HG03342 (cell line): ENCODE measurements around the gene MGARP.

Source experiments
- ATAC-seq: cut with Tn5 transposase; IDR thresholded peaks from one replicate; pipeline ENCODE4 v1.9.1; 2021; ENCODE audit warnings: mild to moderate bottlenecking, moderate library complexity; ENCODE audit not compliant: unreplicated experiment

MGARP gene

GRCh38 chr4:139245590-139245989 lies 34.4 kb downstream of the MGARP start:
- no peak for ATAC-seq

DNA sequence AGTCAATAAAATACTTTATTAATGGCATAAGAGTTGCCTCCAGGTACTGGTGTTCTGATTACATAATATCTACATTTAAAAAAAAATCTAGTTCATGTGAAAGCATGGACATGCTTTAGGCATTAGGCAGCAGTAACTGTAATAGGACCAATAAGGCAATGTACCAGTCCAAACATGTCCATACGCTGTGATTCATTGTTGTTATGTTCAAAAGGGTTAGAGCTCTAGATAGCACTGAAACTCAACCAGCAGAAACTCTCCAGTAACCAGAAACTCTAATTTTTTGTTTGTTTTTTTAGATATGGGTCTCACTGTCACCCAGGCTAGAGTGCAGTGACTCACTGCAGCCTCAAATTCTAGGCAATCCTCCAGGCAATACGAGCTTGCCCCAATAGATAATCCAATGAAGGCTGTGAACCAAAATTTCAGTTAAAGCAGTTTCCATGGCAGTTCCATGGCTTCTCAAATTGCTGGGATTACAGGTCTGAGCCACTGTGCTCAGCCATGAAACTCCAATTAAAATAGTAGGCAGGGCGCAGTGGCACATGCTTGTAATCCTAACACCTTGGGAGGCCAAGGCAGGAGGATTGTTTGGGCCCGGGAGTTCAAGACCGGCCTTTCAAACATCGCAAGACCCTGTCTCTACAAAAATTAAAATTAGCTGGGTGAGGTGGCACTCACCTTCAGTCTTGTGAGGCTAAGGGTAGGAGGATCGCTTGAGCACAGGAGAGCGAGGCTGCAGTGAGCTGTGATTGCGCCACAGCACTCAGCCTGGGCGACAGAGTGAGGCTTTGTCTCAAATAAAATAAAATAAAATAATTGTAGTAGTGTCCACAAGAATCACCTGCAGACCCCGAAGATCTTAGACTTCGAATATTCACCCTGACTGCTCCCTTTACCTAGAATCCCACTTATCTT lies 36.3 kb downstream of the MGARP start:
- ATAC-seq = no peak

DNA sequence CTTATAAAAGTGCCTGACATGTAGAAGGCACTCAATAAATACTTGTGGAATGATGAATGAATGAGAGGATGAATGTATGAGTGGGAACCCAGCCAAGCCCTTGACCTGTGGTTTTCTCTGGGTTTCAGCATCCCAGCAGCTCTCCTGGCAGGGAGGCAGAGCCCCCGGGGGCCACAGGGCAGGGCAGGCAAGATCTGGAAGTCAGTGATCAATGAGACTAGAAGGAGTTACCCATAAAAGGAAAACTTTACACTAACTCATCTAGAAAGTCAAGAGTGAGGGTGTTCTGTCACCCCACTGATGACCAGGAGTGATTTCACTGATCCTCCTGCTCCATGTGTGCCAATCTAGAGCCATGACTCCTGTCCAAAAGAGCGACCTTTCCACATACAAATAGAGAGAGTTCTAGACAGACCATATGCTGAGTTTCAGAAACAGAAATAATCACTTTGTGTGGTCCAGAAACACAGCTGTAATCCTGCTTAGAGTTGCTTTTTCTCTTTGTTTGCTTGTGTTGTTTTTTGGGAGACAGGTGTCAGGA lies 37.4 kb downstream of the MGARP start:
- no peak for ATAC-seq

GRCh38 chr4:139241784-139242151 lies 38.3 kb downstream of the MGARP start:
- ATAC-seq = no peak

DNA sequence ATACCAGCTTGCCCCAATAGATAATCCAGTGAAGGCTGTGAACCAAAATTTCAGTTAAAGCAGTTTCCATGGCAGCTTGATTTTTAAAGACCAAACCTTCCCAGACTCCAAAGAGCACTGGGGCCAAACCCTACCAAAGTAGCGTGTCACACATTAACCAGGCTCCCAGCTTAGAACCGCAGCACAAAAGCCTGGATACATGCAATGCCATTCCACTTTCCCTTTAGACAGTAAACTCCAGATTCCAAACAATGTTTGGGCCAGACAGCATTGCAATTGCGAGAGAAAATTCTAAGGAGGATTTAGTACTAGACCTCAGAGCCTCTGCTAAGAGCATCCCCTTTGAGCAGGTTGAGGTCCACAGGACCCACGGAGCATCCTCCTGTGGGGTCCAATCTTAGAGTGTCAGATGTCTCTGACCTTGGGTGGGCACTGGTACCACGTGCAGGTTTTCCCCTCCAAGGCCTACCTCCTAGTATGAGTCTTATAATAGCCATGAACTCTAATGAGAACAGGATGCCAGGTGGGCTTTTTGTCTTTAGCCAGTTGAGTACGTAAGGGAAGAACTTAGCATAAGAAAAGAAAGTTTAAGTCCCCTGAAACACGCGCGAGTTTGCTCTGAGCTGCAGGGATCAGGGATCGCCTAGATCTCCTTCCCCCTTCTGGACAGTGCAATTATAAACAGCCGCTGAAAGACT lies 38.8 kb downstream of the MGARP start:
- no peak for ATAC-seq

DNA sequence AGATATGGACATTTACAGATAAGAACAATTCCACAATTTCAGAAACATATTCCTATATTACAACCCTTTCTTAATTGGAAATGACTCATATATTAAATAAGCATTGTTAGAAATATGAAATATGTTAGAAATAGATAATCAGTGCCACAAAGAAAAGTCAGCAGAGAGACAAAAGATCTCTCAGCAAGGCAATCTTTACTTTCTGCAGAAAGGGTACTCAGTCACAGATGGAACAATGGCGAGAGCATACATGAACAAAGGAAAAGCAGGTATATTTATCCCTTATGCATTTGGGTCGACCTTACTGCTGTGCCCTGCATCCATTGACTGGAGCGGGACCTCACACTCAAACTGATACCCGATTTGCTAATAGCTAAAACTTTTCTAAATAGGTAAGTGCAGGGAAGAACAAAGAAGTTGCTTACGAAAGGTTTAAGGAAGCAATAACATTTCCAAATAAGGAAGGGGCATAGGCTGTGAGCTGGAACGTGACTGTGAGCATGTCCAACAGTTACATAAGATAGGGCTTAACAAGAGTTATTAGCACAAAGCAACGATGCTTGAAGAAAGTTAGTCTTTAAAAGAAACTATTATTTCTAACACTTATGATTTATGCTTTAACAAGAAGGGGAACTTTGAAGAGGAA lies 40.8 kb downstream of the MGARP start:
- no peak for ATAC-seq

GRCh38 chr4:139234253-139234652 lies 45.8 kb downstream of the MGARP start:
- ATAC-seq = no peak

DNA sequence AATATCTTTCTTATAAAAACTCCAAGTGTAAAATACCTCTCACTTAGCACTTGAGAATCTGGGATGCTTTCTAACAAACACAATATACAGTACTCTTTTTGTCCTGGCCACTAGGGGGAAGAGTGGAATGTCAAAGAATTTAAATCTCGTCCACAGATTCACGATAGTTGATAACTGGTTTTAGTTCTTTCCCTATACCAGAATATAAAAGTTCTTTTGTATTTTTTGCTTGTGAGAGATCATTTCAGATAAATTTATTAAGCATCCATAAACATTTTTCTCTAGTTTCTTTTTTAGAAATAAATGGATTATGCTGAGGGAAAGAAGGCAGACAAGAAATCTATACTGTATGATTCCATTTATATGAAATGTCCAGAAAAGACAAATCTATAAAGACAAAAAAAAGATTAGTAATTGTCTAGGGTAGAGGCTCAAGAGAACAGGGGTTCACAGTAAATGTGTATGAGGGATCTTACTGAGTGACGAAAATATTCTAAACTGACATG lies 50.4 kb downstream of the MGARP start:
- peak; percentile 67 for ATAC-seq

DNA sequence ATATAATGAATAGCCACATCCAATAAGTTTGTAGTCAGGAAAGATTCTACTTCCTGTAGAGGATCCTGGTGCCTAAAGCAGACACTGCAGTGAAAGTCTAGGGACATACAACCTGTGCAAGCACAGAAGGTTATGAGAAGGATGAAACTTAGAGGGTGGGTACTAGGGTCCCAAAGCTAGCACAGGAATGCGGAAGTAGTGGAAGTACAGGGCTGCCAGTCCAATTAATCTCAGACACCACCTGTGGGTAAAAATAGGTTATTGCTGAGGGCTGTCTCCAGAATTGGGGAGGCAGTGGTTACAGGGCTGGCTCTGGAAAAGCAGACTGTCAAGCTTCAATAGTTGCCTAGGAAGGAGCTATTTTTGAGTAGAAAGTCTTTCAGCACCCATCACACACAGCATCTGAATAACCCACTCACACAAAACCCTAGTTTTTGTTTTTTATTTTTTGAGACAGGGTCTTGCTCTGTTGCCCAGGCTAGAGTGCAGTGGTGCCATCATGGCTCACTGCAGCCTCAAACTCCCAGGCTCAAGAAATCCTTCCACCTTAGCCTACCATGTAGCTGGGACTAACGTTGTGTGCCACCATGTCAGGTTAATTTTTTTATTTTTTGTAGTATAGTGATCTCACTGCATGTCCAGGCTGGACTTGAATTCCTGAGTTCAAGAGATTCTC lies 52.2 kb downstream of the MGARP start:
- ATAC-seq = peak; percentile 54

GRCh38 chr4:139223682-139224317 lies 56.2 kb downstream of the MGARP start:
- ATAC-seq = no peak

DNA sequence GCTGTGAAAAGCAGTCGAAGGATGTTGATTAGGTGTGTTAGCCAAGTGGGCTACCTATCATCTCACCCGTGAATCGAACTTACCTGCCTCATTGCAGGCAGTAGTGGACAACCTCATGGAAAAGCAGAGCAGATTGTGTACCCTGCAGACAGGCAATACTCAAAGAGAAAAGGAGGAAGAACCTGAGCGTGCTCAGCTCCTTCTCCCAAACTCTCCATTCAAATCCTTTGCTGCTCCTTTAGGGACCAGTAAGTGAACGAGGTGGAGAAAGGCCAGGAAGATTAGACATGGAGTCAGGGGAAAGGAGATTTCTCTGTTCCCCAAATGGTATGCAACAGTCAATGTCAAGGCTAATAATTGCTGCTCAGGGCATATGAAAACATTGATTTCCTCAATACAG lies 57.8 kb downstream of the MGARP start:
- no peak for ATAC-seq

DNA sequence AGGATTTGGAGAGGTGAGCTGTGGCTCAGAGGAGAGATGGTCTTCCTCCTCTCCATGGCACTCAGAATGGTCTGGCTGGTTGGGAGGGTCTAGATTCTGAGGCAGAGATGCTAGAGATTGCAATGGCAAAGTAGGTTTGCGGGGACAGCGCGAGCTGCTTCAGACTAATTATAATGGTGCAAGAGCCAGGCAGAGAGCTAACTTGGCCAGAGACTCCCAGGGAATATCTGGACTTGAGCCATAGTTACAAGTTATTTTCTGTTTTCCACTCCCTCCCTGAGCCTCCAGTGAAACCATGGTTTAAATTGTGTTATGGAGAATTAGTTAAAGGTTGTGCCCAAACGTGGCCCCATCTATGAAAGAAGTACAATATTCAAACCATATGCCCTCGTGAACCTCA lies 58.3 kb downstream of the MGARP start:
- ATAC-seq = no peak

GRCh38 chr4:139219450-139220055 lies 60.5 kb downstream of the MGARP start:
- no peak for ATAC-seq
